A673 (cell line): ENCODE measurements around the gene LRRK1. TPM values are rescaled to one million over a fixed set of nuclear protein-coding genes. Genes with fewer than 3 reads are reported as not detected.

Experiments used
- BruUV-seq: library from RNA; stranded (reverse); fragments of 400-500 nt; replicated peaks from 2 replicates; lab custom pipeline; 2021; lab: Mats Ljungman, UMichigan
- CTCF ChIA-PET: fragments of 300-600 bp; sonication (Branson Sonifier 250); formaldehyde crosslinking; loops from one replicate; lab custom pipeline; 2022; ENCODE audit warnings: antibody characterized with exemption; lab: Charles Lee
- POLR2A ChIA-PET: fragments of 300-600 bp; sonication (Branson Sonifier 250); formaldehyde crosslinking; loops from one replicate; lab custom pipeline; 2022; ENCODE audit warnings: antibody characterized with exemption; ENCODE audit not compliant: low non-redundant PET; lab: Charles Lee
- DNase-seq: peaks from one replicate; pipeline ENCODE4 v3.0.0-alpha.2; 2015; ENCODE audit warnings: low spot score
- H3K27ac ChIP-seq: fragments of 200-600 bp; sonication (generic); 2 replicates; pipeline ENCODE4 v1.5.1; 2016; ENCODE audit warnings: mixed run types, low read depth, mild to moderate bottlenecking, mixed read lengths, antibody characterized with exemption, low read length; ENCODE audit not compliant: poor library complexity, severe bottlenecking
- H3K27me3 ChIP-seq: fragments of 200-600 bp; sonication (generic); replicated peaks from 2 replicates; pipeline ENCODE4 v1.6.1; 2017; ENCODE audit warnings: mixed run types, low read depth, mild to moderate bottlenecking, mixed read lengths, antibody characterized with exemption, low read length; ENCODE audit not compliant: insufficient read depth, poor library complexity
- H3K36me3 ChIP-seq: fragments of 200-600 bp; sonication (generic); 2 replicates; pipeline ENCODE4 v1.6.1; 2016; ENCODE audit warnings: mixed run types, mild to moderate bottlenecking, mixed read lengths, antibody characterized with exemption, low read length; ENCODE audit not compliant: insufficient read depth, poor library complexity, severe bottlenecking
- H3K4me1 ChIP-seq: fragments of 200-600 bp; sonication (generic); 2 replicates; pipeline ENCODE4 v1.6.1; 2017; ENCODE audit warnings: mixed run types, mild to moderate bottlenecking, mixed read lengths, antibody characterized with exemption, low read length; ENCODE audit not compliant: insufficient read depth, poor library complexity, severe bottlenecking
- H3K4me3 ChIP-seq: fragments of 200-600 bp; sonication (generic); 2 replicates; pipeline ENCODE4 v1.5.1; 2016; ENCODE audit warnings: low read depth, mixed run types, mild to moderate bottlenecking, mixed read lengths, low read length; ENCODE audit not compliant: poor library complexity, severe bottlenecking
- H3K9me3 ChIP-seq: fragments of 200-600 bp; sonication (generic); 2 replicates; pipeline ENCODE4 v1.6.1; 2016; ENCODE audit warnings: mixed run types, low read depth, mild to moderate bottlenecking, mixed read lengths, antibody characterized with exemption, low read length; ENCODE audit not compliant: poor library complexity, severe bottlenecking
- EZH2 ChIP-seq: fragments of 200-600 bp; sonication (generic); IDR thresholded peaks from 2 replicates; pipeline ENCODE4 v1.6.1; 2017; ENCODE audit warnings: borderline replicate concordance, low read depth, mild to moderate bottlenecking, mixed read lengths, antibody characterized with exemption, low read length; ENCODE audit not compliant: poor library complexity, severe bottlenecking
- intact Hi-C: fragments of 100-400 bp; cut with micrococcal nuclease; formaldehyde crosslinking; loops from one replicate; pipeline ENCODE4 v1.10.0; 2022; ENCODE audit not compliant: unreplicated experiment
- total RNA-seq: library from RNA; stranded (reverse); gene quantifications from 2 replicates; pipeline ENCODE4 v1.2.3, GENCODE V29; 2021
- TF ChIP-seq, protein P1 (sequence below): fragments of 300-800, 200-600 bp; sonication (generic); conservative IDR thresholded peaks from 2 replicates; pipeline ENCODE4 v1.5.1; 2017; ENCODE audit warnings: low read depth, mild to moderate bottlenecking, antibody characterized with exemption, low read length, moderate library complexity, mixed read lengths

Gene LRRK1
- total RNA-seq, 1 experiment from 2014 or later, result 7.7 TPM

DNA sequence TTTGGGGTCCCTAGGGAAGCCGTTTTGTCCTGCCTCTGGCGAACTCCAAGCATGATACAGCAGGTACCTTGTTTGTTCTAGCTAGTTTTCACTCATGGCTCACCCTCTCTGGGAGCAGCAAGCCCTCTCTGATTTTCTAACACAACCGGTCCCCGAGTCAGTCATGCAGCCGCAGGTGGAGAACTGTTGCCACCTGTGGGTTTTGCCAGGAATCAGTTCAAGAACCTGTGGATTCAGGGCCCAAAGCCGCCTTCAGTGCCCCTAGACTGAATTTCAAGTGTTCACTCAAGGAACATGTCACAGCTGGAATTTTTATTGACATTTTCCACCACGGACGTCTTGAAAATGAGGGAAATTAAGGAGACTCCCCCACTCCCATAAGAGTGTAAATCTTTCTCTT, 13.3 kb upstream of the LRRK1 start:
- TF ChIP-seq, protein P1, sequence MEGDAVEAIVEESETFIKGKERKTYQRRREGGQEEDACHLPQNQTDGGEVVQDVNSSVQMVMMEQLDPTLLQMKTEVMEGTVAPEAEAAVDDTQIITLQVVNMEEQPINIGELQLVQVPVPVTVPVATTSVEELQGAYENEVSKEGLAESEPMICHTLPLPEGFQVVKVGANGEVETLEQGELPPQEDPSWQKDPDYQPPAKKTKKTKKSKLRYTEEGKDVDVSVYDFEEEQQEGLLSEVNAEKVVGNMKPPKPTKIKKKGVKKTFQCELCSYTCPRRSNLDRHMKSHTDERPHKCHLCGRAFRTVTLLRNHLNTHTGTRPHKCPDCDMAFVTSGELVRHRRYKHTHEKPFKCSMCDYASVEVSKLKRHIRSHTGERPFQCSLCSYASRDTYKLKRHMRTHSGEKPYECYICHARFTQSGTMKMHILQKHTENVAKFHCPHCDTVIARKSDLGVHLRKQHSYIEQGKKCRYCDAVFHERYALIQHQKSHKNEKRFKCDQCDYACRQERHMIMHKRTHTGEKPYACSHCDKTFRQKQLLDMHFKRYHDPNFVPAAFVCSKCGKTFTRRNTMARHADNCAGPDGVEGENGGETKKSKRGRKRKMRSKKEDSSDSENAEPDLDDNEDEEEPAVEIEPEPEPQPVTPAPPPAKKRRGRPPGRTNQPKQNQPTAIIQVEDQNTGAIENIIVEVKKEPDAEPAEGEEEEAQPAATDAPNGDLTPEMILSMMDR, result no peak
- TF ChIP-seq EZH2, result no peak
- no peak overlapping the region for H3K27ac ChIP-seq
- H3K4me1 ChIP-seq, result peaks cover 20% of the 10 kb centered on the region
- no TSS peak for BruUV-seq
- DNase-seq, result no peak
- no peaks in the 10 kb centered on the region for H3K27me3 ChIP-seq
- no peaks in the 10 kb centered on the region for H3K36me3 ChIP-seq
- intact Hi-C loops, result no loop called here
- no peaks in the 10 kb centered on the region for H3K9me3 ChIP-seq
- POLR2A ChIA-PET, result no interaction called here
- CTCF ChIA-PET, result no interaction called here
- H3K4me3 ChIP-seq, result no peak overlapping the region

DNA sequence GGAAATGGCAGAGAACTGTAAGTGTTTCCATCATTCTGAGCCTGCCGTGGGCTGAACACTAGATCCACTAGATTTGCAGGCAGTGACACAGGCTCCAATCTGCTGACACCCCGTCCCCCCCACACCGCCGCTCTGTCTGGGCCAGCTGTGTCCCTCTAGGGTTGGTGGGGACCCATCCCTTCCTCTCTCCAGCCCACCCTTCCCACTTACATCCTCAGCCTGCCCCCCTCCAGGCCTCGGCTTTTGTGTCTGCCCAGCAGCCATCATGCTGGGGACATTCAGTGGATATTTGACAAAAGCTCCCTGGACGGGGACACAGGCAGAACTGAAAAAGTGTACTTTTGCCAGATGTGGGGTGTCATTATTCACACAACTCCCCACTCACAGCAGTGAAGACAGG, 10.7 kb upstream of the LRRK1 start:
- BruUV-seq, result no TSS peak
- DNase-seq, result no peak
- ChIA-PET CTCF (no interaction called here), POLR2A (no interaction called here)
- peaks cover 4% of the 10 kb centered on the region for H3K9me3 ChIP-seq
- no peak overlapping the region for H3K4me3 ChIP-seq
- no peaks in the 10 kb centered on the region for H3K27me3 ChIP-seq
- no peak overlapping the region for H3K27ac ChIP-seq
- TF ChIP-seq, protein P1, result no peak
- TF ChIP-seq EZH2, result no peak
- intact Hi-C loops, result no loop called here
- no peaks in the 10 kb centered on the region for H3K4me1 ChIP-seq
- no peaks in the 10 kb centered on the region for H3K36me3 ChIP-seq

DNA sequence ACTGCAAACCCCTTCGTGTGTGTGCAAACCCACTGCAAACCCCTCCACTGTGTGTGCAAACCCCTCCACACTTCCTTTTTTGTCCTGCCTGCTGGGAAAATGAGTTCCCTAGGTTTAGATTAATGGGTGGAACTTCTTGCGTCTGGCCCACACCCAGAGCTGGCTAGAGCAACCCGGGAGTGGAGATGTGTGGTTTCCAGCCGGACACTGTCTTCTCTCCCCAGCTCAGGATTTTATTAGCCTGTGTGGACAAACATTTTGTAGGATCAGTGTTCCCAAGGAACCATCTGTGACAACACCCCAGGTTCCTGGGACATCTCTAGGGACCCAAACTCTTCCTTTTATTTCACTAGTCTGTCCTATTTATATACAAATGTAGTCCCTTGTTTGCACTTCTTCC, 9.6 kb upstream of the LRRK1 start:
- no TSS peak for BruUV-seq
- intact Hi-C loops, result no loop called here
- POLR2A ChIA-PET, result no interaction called here
- CTCF ChIA-PET, result interaction anchor here (0.6 kb wide), 1 partner anchor 16 kb away, joined by 3 read pairs; no protein-coding TSS in a partner anchor
- H3K4me1 ChIP-seq, result no peaks in the 10 kb centered on the region
- H3K4me3 ChIP-seq, result no peak overlapping the region
- H3K27ac ChIP-seq, result no peak overlapping the region
- peaks cover 4% of the 10 kb centered on the region for H3K9me3 ChIP-seq
- H3K36me3 ChIP-seq, result no peaks in the 10 kb centered on the region
- no peaks in the 10 kb centered on the region for H3K27me3 ChIP-seq
- no peak for TF ChIP-seq EZH2
- TF ChIP-seq, protein P1, result no peak
- no peak for DNase-seq
